Vagina (tissue), 2 donors: Measurements from ENCODE around the gene ZNF135.

Experiments used
- CTCF ChIP-seq, 3 experiments: fragments of 450-650 bp in 2 of 3; fragments of 200-600 bp in 1 of 3; sonication (generic) in 1 of 3; IDR thresholded peaks; one replicate each; pipeline ENCODE4 v1.5.1; 2017 to 2019; ENCODE audit warnings: antibody characterized with exemption in 3 of 3, mild to moderate bottlenecking in 2 of 3, moderate library complexity in 2 of 3
- POLR2AphosphoS5 ChIP-seq, 2 donors: sonication (generic); formaldehyde crosslinking; IDR thresholded peaks; one replicate each; pipeline ENCODE4 v1.9.0; 2017; ENCODE audit warnings: antibody characterized with exemption in 2 of 2, mild to moderate bottlenecking in 2 of 2, low read depth in 1 of 2; ENCODE audit not compliant: insufficient read depth in 1 of 2

DNA sequence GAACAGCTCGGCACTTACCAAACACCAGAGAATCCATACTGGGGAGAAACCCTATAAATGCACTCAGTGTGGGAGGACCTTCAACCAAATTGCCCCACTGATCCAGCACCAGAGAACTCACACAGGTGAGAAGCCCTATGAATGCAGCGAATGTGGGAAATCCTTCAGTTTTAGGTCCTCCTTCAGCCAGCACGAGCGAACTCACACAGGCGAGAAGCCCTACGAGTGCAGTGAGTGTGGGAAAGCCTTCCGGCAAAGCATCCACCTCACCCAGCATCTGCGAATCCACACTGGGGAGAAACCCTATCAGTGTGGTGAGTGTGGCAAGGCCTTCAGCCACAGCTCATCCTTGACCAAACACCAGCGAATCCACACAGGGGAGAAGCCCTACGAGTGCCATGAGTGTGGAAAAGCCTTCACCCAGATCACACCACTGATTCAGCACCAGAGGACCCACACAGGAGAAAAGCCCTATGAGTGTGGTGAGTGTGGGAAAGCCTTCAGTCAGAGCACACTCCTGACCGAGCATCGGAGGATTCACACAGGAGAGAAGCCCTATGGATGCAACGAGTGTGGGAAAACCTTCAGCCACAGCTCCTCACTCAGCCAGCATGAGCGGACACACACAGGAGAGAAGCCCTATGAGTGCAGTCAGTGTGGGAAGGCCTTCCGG lies 8.3 kb downstream of the ZNF135 start:
- no peak for TF ChIP-seq CTCF (IDR thresholded peaks at IDR 0.05)
- no peak for TF ChIP-seq POLR2AphosphoS5 (IDR thresholded peaks at IDR 0.05; ENCODE audit: insufficient read depth in 1 of 2, low read depth in 1 of 2)
